Measurements from ENCODE around the gene ARHGAP24. TPM values are rescaled to one million over a fixed set of nuclear protein-coding genes. Genes with fewer than 3 reads are reported as not detected.
A peak's percentile ranks its signal among the peaks of the same experiment; 100 is the strongest.

Gene ARHGAP24
- total and polyA plus RNA-seq, 2 donors (not counting 1 experiment from before 2014, with no cell fraction given) = 48.4 to 141 TPM

- Histone ChIP-seq H3K9ac (ENCODE audit: low read length) (peak overlapping the region; percentile 4), H3K27me3 (replicated peaks in 1 of 4; ENCODE audit: control extremely low read depth in 1 of 4, control insufficient read depth in 3 of 4, insufficient read depth in 4 of 4, low read length in 3 of 4) (no peaks in the 10 kb centered on the region), H3K4me2 (replicated peaks; ENCODE audit: low read depth, low read length, poor library complexity, severe bottlenecking) (peak overlapping the region; percentile 57), H3K36me3 (replicated peaks in 1 of 2; ENCODE audit: control extremely low read depth in 1 of 2, control insufficient read depth in 1 of 2, extremely low read depth in 1 of 2, insufficient read depth in 2 of 2, low read length in 1 of 2) (peaks cover 0 to 2% of the 10 kb centered on the region in 2 experiments), H3K4me1 (ENCODE audit: control insufficient read depth in 2 of 2, insufficient read depth in 2 of 2, low read length in 2 of 2) (peaks cover 38 to 46% of the 10 kb centered on the region in 2 donors), H3K4me3 (ENCODE audit: control extremely low read depth in 1 of 5, extremely low read depth in 1 of 5, insufficient read depth in 1 of 5, low read depth in 2 of 5, low read length in 4 of 5) (no peak overlapping the region), H3K27ac (ENCODE audit: low read length in 2 of 2) (peak overlapping the region; percentile 62 to 81), H4K20me1 (ENCODE audit: control insufficient read depth, insufficient read depth, low read length, poor library complexity, severe bottlenecking) (no peaks in the 10 kb centered on the region), H2AFZ (ENCODE audit: insufficient read depth, low read depth, low read length, poor library complexity, severe bottlenecking) (peak overlapping the region; percentile 34), H3K9me3 (ENCODE audit: control extremely low read depth in 1 of 3, control insufficient read depth in 2 of 3, insufficient read depth in 1 of 3, low read length in 2 of 3) (no peaks in the 10 kb centered on the region), H3K79me2 (ENCODE audit: control insufficient read depth, insufficient read depth, low read length) (peaks cover 17% of the 10 kb centered on the region)
- peak overlapping the region; percentile 86 for H3K27ac Mint-ChIP-seq
- 90% methylated on average over 3 of the region's 6 CpGs for WGBS (ENCODE audit: insufficient coverage)
- intact Hi-C loops (cut with micrococcal nuclease) = loop anchor here (5.0 kb wide), 2 partner anchors 42 to 182 kb away; partner anchors contain the start of gene ARHGAP24
- ATAC-seq (ENCODE audit: low read depth) = peak; percentile 23
- peak overlapping the region; percentile 59 for H3K4me3 Mint-ChIP-seq
- peaks cover 45% of the 10 kb centered on the region for H3K4me1 Mint-ChIP-seq
- no peaks in the 10 kb centered on the region for H3K9me3 Mint-ChIP-seq (ENCODE audit: insufficient read depth)
- POLR2A ChIA-PET = no interaction called here
- DNase-seq = peak; percentile 50
- H3K27me3 Mint-ChIP-seq = no peaks in the 10 kb centered on the region
- CTCF ChIA-PET = interaction anchor here (0.9 to 4.1 kb wide), 6 partner anchors 11 to 88 kb away, joined by 3 to 27 read pairs (median 4); no protein-coding TSS in a partner anchor
- peak; percentile 16 for TF ChIP-seq CTCF (IDR thresholded peaks at IDR 0.05)
- TF ChIP-seq EZH2 (IDR thresholded peaks at IDR 0.05; ENCODE audit: borderline replicate concordance, insufficient read depth, low read depth, low read length, poor library complexity, severe bottlenecking) = no peak
Observed at GRCh38 chr4:85658766-85659439, 184.0 kb downstream of the ARHGAP24 start.
